ENCODE measurements around the gene TEDC1. TPM values are rescaled to one million over a fixed set of nuclear protein-coding genes. Genes with fewer than 3 reads are reported as not detected.
A peak's percentile ranks its signal among the peaks of the same experiment; 100 is the strongest.

TEDC1 gene
- total RNA-seq, 1 experiment from 2014 or later: 17.9 TPM

- 0 out of 2 replicates have a peak, but pooled peaks have one; percentile 25 for TF ChIP-seq ZBTB43 (CRISPR knock-in tag; IDR thresholded peaks at IDR 0.05)
- no peak for TF ChIP-seq ATF2 (CRISPR knock-in tag; IDR thresholded peaks at IDR 0.05; ENCODE audit: borderline replicate concordance, low read depth)
- no peak for TF ChIP-seq MYBL2 (CRISPR knock-in tag; IDR thresholded peaks at IDR 0.05)
- TF ChIP-seq OVOL2 (CRISPR knock-in tag; IDR thresholded peaks at IDR 0.05; ENCODE audit: borderline replicate concordance): no peak
- TF ChIP-seq HMGXB4 (CRISPR knock-in tag; IDR thresholded peaks at IDR 0.05): no peak
- TF ChIP-seq ERG (CRISPR knock-in tag; IDR thresholded peaks at IDR 0.05): no peak
- TF ChIP-seq ZNF263 (CRISPR knock-in tag; IDR thresholded peaks at IDR 0.05; ENCODE audit: low read depth): no peak
- peak; percentile 52; the same call in 1 of the 2 replicates for TF ChIP-seq CTCF (IDR thresholded peaks at IDR 0.05)
- TF ChIP-seq TEAD1 (CRISPR knock-in tag; IDR thresholded peaks at IDR 0.05): peak; percentile 35; the same call in 1 of the 2 replicates
- no peak for TF ChIP-seq SOX15 (CRISPR knock-in tag; IDR thresholded peaks at IDR 0.05)
- TF ChIP-seq MXD4 (CRISPR knock-in tag; IDR thresholded peaks at IDR 0.05; ENCODE audit: borderline replicate concordance): no peak
Measured at GRCh38 chr14:105490572-105491365, at the start of gene TEDC1 (continued).

GRCh38 chr14:105442125-105442524 is 48.9 kb upstream of the TEDC1 start:
- DNase-seq (ENCODE audit: low spot score) (no peak), ATAC-seq (no peak)
- Mint-ChIP-seq H3K4me1 (no peaks in the 10 kb centered on the region), H3K36me3 (peaks cover 17% of the 10 kb centered on the region), H3K4me3 (no peak overlapping the region), H3K9me3 (no peaks in the 10 kb centered on the region), H3K27ac (peak overlapping the region; percentile 55; the same call in 1 of the 2 replicates), H3K27me3 (ENCODE audit: low read depth) (no peaks in the 10 kb centered on the region)
- ChIA-PET POLR2A (no interaction called here), CTCF (no interaction called here)
- TF ChIP-seq ARID4B (CRISPR knock-in tag; IDR thresholded peaks at IDR 0.05; ENCODE audit: borderline replicate concordance) (no peak), HMGXB4 (CRISPR knock-in tag; IDR thresholded peaks at IDR 0.05) (no peak), IRF2 (CRISPR knock-in tag; IDR thresholded peaks at IDR 0.05; ENCODE audit: borderline replicate concordance, low read depth) (no peak), ZNF512 (CRISPR knock-in tag; IDR thresholded peaks at IDR 0.05; ENCODE audit: borderline replicate concordance) (no peak), ZNF425 (CRISPR knock-in tag; conservative IDR thresholded peaks at IDR 0.05) (no peak), ZNF219 (CRISPR knock-in tag; IDR thresholded peaks at IDR 0.05; ENCODE audit: borderline replicate concordance) (no peak)
